Measurements from ENCODE around the gene CCDC12.

- TF ChIP-seq CTCF (conservative IDR thresholded peaks at IDR 0.05 in 1 of 2, IDR thresholded peaks at IDR 0.05 in 1 of 2; ENCODE audit: extremely low read depth in 1 of 2, insufficient read depth in 1 of 2, low read depth in 1 of 2, low read length in 2 of 2) (peak; percentile 87 to 88), EZH2 (IDR thresholded peaks at IDR 0.05; ENCODE audit: borderline replicate concordance, low read length) (no peak)
Measured at GRCh38 chr3:46909535-46910161, 66.9 kb downstream of the CCDC12 start.

Data from mammary epithelial cell (primary cell).